ENCODE data around the gene TFDP1.

DNA sequence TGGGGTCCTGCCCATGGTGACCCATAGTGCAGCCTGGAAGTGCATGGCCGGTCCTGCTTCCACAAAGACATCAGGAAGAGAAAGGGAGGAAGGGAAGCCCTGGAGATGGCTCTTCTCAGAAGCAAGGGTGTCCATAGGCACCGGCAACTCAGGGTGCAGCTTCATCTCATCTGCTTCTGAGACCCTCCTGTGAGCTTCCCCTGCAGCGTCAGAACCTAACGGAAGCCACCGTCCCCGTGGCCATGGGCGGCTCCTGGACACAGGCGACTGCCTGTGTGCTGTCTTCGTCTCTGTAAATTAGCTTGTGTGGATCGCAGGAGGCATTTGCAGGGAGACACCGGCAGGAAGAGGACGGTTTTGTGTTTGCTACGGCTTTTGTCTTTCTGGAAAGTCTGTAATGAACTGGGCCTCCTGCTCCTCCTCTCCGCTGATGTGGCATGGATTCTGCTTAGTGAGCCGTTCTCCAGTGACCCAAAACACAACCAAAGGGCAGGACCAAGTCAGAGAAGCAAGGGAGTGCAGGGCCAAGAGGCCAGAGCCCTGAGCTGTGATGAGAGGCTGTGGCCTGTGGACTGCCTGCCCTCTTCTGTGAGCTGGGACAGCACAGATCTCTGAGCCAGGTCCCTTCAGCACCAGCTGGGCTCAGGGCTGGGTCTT is 70.9 kb downstream of the TFDP1 start:
- TF ChIP-seq, protein P1, sequence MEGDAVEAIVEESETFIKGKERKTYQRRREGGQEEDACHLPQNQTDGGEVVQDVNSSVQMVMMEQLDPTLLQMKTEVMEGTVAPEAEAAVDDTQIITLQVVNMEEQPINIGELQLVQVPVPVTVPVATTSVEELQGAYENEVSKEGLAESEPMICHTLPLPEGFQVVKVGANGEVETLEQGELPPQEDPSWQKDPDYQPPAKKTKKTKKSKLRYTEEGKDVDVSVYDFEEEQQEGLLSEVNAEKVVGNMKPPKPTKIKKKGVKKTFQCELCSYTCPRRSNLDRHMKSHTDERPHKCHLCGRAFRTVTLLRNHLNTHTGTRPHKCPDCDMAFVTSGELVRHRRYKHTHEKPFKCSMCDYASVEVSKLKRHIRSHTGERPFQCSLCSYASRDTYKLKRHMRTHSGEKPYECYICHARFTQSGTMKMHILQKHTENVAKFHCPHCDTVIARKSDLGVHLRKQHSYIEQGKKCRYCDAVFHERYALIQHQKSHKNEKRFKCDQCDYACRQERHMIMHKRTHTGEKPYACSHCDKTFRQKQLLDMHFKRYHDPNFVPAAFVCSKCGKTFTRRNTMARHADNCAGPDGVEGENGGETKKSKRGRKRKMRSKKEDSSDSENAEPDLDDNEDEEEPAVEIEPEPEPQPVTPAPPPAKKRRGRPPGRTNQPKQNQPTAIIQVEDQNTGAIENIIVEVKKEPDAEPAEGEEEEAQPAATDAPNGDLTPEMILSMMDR (IDR thresholded peaks at IDR 0.05) = no peak
- TF ChIP-seq POLR2A (IDR thresholded peaks at IDR 0.05) = no peak

All from thyroid gland (tissue), 4 donors.